HepG2 (cell line): ENCODE results near the gene DMAP1. TPM values are rescaled to one million over a fixed set of nuclear protein-coding genes. Genes with fewer than 3 reads are reported as not detected.
A peak's percentile ranks its signal among the peaks of the same experiment; 100 is the strongest.

Source experiments
- ATAC-seq: fragments of 200-7000 bp; cut with Tn5 transposase; 3 replicates; pipeline ENCODE4 v1.9.1; 2020; ENCODE audit warnings: mild to moderate bottlenecking, moderate library complexity
- BruUV-seq: library from RNA; stranded (reverse); fragments of 400-500 nt; replicated peaks from 2 replicates; lab custom pipeline; 2021; lab: Mats Ljungman, UMichigan
- CTCF ChIA-PET: fragments of 300-600 bp; formaldehyde crosslinking; extraction: SDS; loops from one replicate; lab custom pipeline; 2021; ENCODE audit warnings: low total read pairs, inconsistent platforms, low intra/inter-chr PET ratio; lab: Yijun Ruan, JAX
- POLR2A ChIA-PET: fragments of 350-600 bp; sonication (Branson Sonifier 250); formaldehyde crosslinking; loops from one replicate; lab custom pipeline; 2020; ENCODE audit warnings: antibody characterized with exemption, inconsistent platforms; lab: Yijun Ruan, JAX
- DNase-seq: peaks from one replicate; pipeline ENCODE4 v3.0.0-alpha.2; 2015; ENCODE audit warnings: low spot score
- FAIRE-seq: peaks from 3 replicates; lab custom pipeline; 2011; peaks lifted over from hg19 to GRCh38; lab: Jason Lieb, UNC
- H2AFZ ChIP-seq: one replicate; pipeline ENCODE4 v1.6.1; 2011; ENCODE audit warnings: low read length, inconsistent platforms
- H3K27ac ChIP-seq: fragments of 300-600 bp; 3 replicates; pipeline ENCODE4 v1.8.0; 2011; ENCODE audit warnings: mixed run types, mild to moderate bottlenecking, mixed read lengths, low read length, inconsistent platforms; ENCODE audit not compliant: insufficient read depth; ENCODE audit errors: extremely low read length
- H3K27me3 ChIP-seq, 2 experiments: fragments of 200-600 bp in 1 of 2; 2 replicates in 1 of 2; 3 replicates in 1 of 2; pipeline versions ENCODE4 v1.6.0 to v1.8.0; 2011; ENCODE audit warnings: low read length in 2 of 2, mild to moderate bottlenecking in 2 of 2, moderate library complexity in 2 of 2, inconsistent platforms in 1 of 2; ENCODE audit not compliant: insufficient read depth in 2 of 2, control insufficient read depth in 1 of 2
- H3K36me3 ChIP-seq, 2 experiments: fragments of 200-600 bp in 1 of 2; replicated peaks in 1 of 2; 2 replicates in 1 of 2; 3 replicates in 1 of 2; pipeline versions ENCODE4 v1.5.1 to v1.8.0; 2011; ENCODE audit warnings: low read length in 2 of 2, inconsistent platforms in 1 of 2; ENCODE audit not compliant: insufficient read depth in 2 of 2, control insufficient read depth in 1 of 2
- H3K4me1 ChIP-seq: 2 replicates; pipeline ENCODE4 v1.5.1; 2012; ENCODE audit warnings: low read length, inconsistent platforms; ENCODE audit not compliant: insufficient read depth
- H3K4me2 ChIP-seq: 2 replicates; pipeline ENCODE4 v1.6.0; 2011; ENCODE audit warnings: low read depth, low read length, inconsistent platforms
- H3K4me3 ChIP-seq, 3 experiments: fragments of 200-600 bp in 1 of 3; sonication (generic), shearing (Covaris generic) in 1 of 3; replicated peaks in 1 of 3; 2 replicates each; pipeline ENCODE4 v1.5.1; 2011 to 2016; ENCODE audit warnings: low read length in 3 of 3, inconsistent platforms in 2 of 3, low read depth in 2 of 3, mild to moderate bottlenecking in 2 of 3, control low read depth in 1 of 3, mixed read lengths in 1 of 3; ENCODE audit not compliant: insufficient read depth in 1 of 3
- H3K79me2 ChIP-seq: one replicate; pipeline ENCODE4 v1.6.1; 2011; ENCODE audit warnings: low read length, inconsistent platforms; ENCODE audit not compliant: insufficient read depth
- H3K9ac ChIP-seq: 2 replicates; pipeline ENCODE4 v1.6.0; 2011; ENCODE audit warnings: mild to moderate bottlenecking, low read depth, low read length, inconsistent platforms; ENCODE audit not compliant: insufficient read depth
- H3K9me3 ChIP-seq: 2 replicates; pipeline ENCODE4 v1.5.1; 2012; ENCODE audit warnings: mild to moderate bottlenecking, low read length
- H4K20me1 ChIP-seq: 2 replicates; pipeline ENCODE4 v1.6.0; 2011; ENCODE audit warnings: inconsistent platforms, mild to moderate bottlenecking, low read length, moderate library complexity; ENCODE audit not compliant: insufficient read depth
- STAG1 ChIP-seq: sonication (generic); formaldehyde crosslinking; IDR thresholded peaks from 2 replicates; pipeline ENCODE4 v1.4.0; 2020; ENCODE audit warnings: missing genetic modification reagents
- ZNF264 ChIP-seq: sonication (generic); formaldehyde crosslinking; IDR thresholded peaks from 2 replicates; pipeline ENCODE4 v1.4.0; 2020; ENCODE audit warnings: missing genetic modification reagents
- ZNF276 ChIP-seq: sonication (generic); formaldehyde crosslinking; IDR thresholded peaks from 2 replicates; pipeline ENCODE4 v1.4.0; 2020; ENCODE audit warnings: mild to moderate bottlenecking, low read depth, missing genetic modification reagents
- WGBS: methylation state at CpG from one replicate; pipeline ENCODE4 v1.1.6; 2017; ENCODE audit warnings: low lambda C conversion rate; 5-methylcytosine and 5-hydroxymethylcytosine counted together
- in situ Hi-C: cut with HindIII; loops from 2 replicates; pipeline ENCODE4 v1.10.0; 2017; ENCODE audit warnings: low pct_unique_long_range_greater_than_20kb; ENCODE audit not compliant: extremely low pct_ligation_motif_present
- intact Hi-C: fragments of 100-400 bp; cut with micrococcal nuclease; formaldehyde crosslinking; loops from one replicate; pipeline ENCODE4 v1.10.0; 2022; ENCODE audit not compliant: unreplicated experiment
- polyA plus RNA-seq, 8 experiments: library from polyadenylated mRNA; depleted of rRNA in 3 of 8; stranded (reverse) in 7 of 8; unstranded in 1 of 8; fragments of >200 nt; fragmentation: Illumina TruSeq in 4 of 8; extraction: Trizol in 4 of 8; gene quantifications; 2 replicates each; pipeline versions ENCODE4 v1.2.1 to v1.2.3, GENCODE V29; 2011 to 2016; ENCODE audit warnings: low read depth in 4 of 8, missing spikeins in 1 of 8, mixed read lengths in 1 of 8; ENCODE audit not compliant: insufficient read depth in 1 of 8
- total RNA-seq, 5 experiments: library from RNA; depleted of rRNA; stranded (reverse); fragments of >200 nt; fragmentation: Illumina TruSeq; extraction: Trizol; gene quantifications; 2 replicates each; pipeline ENCODE4 v1.2.3, GENCODE V29; 2016; ENCODE audit warnings: low read depth in 1 of 5
- TF ChIP-seq, protein P1 (sequence below): sonication (generic); formaldehyde crosslinking; IDR thresholded peaks from 2 replicates; pipeline ENCODE4 v1.4.0; 2020; ENCODE audit warnings: missing genetic modification reagents

Gene DMAP1
- total and polyA plus RNA-seq, 2 of the 13 experiments (the other 11 are each of a cell fraction or from before 2014, with no cell fraction given) = 17.6 to 32.7 TPM

GRCh38 chr1:44246806-44247205 lies 33.5 kb downstream of the DMAP1 start:
- in situ Hi-C loops (no loop called here), intact Hi-C loops (no loop called here)
- Histone ChIP-seq H3K27me3 (no peaks in the 10 kb centered on the region), H3K4me2 (no peak overlapping the region), H3K4me1 (peaks cover 10% of the 10 kb centered on the region), H3K9ac (no peak overlapping the region), H3K9me3 (no peaks in the 10 kb centered on the region), H4K20me1 (no peaks in the 10 kb centered on the region), H2AFZ (no peak overlapping the region), H3K36me3 (peaks cover 1 to 28% of the 10 kb centered on the region in 2 experiments; a peak in 2 of 5 replicates), H3K79me2 (no peaks in the 10 kb centered on the region), H3K4me3 (no peak overlapping the region), H3K27ac (no peak overlapping the region)
- no peak for TF ChIP-seq ZNF264 (CRISPR knock-in tag)
- ATAC-seq (no peak), DNase-seq (no peak), FAIRE-seq (no peak)
- 100% methylated on average over 1 of the region's 2 CpGs for WGBS
- BruUV-seq = no TSS peak
- ChIA-PET POLR2A (interaction anchor here (3.5 kb wide), 1 partner anchor 36 kb away, joined by 11 read pairs; no protein-coding TSS in a partner anchor), CTCF (no interaction called here)

DNA sequence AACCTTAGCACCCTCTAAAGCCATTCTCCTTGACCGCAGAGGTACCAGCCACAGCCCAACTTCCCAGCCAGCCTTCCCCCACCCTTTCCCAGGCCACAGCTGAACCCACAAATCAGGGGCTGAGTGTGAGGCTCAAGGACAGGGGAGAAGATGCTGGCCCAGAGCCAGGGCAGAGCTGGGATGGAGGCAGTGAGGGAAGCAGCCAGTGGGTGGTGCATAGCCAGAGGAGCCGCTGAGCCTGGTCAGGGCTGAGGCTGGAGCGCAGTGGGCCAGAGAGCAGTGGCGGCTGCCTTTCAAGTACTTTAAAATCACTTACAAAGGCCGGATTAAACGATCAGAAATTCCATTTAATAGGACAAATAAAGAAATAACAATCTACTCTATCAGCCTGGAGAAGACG lies 36.3 kb downstream of the DMAP1 start:
- no peaks in the 10 kb centered on the region for H3K27me3 ChIP-seq
- 93% methylated on average over 7 of the region's 7 CpGs for WGBS

More for the DNA sequence above, 36.3 kb downstream of the DMAP1 start:
- FAIRE-seq (no peak), ATAC-seq (peak; percentile 45; the same call in 1 of the 3 replicates), DNase-seq (no peak)
- H3K4me1 ChIP-seq = peaks cover 22% of the 10 kb centered on the region
- intact Hi-C loops (no loop called here), in situ Hi-C loops (no loop called here)
- H4K20me1 ChIP-seq = no peaks in the 10 kb centered on the region
- no peaks in the 10 kb centered on the region for H3K79me2 ChIP-seq
- no peak overlapping the region for H3K4me2 ChIP-seq
- peaks cover 1 to 24% of the 10 kb centered on the region in 2 experiments; a peak in 3 of 5 replicates for H3K36me3 ChIP-seq
- TF ChIP-seq STAG1 (CRISPR knock-in tag) (peak; percentile 7; the same call in 1 of the 2 replicates), ZNF276 (no peak)
- TF ChIP-seq, protein P1, sequence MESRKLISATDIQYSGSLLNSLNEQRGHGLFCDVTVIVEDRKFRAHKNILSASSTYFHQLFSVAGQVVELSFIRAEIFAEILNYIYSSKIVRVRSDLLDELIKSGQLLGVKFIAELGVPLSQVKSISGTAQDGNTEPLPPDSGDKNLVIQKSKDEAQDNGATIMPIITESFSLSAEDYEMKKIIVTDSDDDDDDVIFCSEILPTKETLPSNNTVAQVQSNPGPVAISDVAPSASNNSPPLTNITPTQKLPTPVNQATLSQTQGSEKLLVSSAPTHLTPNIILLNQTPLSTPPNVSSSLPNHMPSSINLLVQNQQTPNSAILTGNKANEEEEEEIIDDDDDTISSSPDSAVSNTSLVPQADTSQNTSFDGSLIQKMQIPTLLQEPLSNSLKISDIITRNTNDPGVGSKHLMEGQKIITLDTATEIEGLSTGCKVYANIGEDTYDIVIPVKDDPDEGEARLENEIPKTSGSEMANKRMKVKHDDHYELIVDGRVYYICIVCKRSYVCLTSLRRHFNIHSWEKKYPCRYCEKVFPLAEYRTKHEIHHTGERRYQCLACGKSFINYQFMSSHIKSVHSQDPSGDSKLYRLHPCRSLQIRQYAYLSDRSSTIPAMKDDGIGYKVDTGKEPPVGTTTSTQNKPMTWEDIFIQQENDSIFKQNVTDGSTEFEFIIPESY (CRISPR knock-in tag) = peak; percentile 41; the same call in 1 of the 2 replicates
- ChIA-PET CTCF (no interaction called here), POLR2A (interaction anchor here (3.5 kb wide), 1 partner anchor 34 kb away, joined by 11 read pairs; no protein-coding TSS in a partner anchor)
- H3K9me3 ChIP-seq = no peaks in the 10 kb centered on the region
- H3K4me3 ChIP-seq = no peak overlapping the region
- no peak overlapping the region for H2AFZ ChIP-seq
- no TSS peak for BruUV-seq
- no peak overlapping the region for H3K9ac ChIP-seq
- H3K27ac ChIP-seq = no peak overlapping the region
